Endodermal cell (in vitro differentiated cells): Measurements from ENCODE around the gene SND1. TPM values are rescaled to one million over a fixed set of nuclear protein-coding genes. Genes with fewer than 3 reads are reported as not detected.

ENCODE experiments used
- DNase-seq: peaks from one replicate; pipeline ENCODE4 v3.0.0-alpha.2; 2017
- H3K27ac ChIP-seq: 2 replicates; pipeline ENCODE4 v1.5.1; 2013; ENCODE audit warnings: mild to moderate bottlenecking, low read depth, low read length, moderate library complexity
- H3K27me3 ChIP-seq: 2 replicates; pipeline ENCODE4 v1.6.1; 2013; ENCODE audit warnings: mild to moderate bottlenecking, low read length, moderate library complexity; ENCODE audit not compliant: insufficient read depth, control insufficient read depth, poor library complexity, severe bottlenecking
- H3K36me3 ChIP-seq: 2 replicates; pipeline ENCODE4 v1.7.0; 2013; ENCODE audit warnings: mild to moderate bottlenecking, low read length, moderate library complexity; ENCODE audit not compliant: control insufficient read depth, insufficient read depth
- H3K4me1 ChIP-seq: one replicate; pipeline ENCODE4 v1.7.0; 2013; ENCODE audit warnings: low read length; ENCODE audit not compliant: control insufficient read depth, insufficient read depth
- H3K4me3 ChIP-seq: 2 replicates; pipeline ENCODE4 v1.5.1; 2013; ENCODE audit warnings: mild to moderate bottlenecking, low read length, moderate library complexity
- H3K9ac ChIP-seq: 2 replicates; pipeline ENCODE4 v1.6.1; 2013; ENCODE audit warnings: mild to moderate bottlenecking, low read length, moderate library complexity; ENCODE audit not compliant: poor library complexity, severe bottlenecking; ENCODE audit errors: extremely low read depth
- H3K9me3 ChIP-seq: 2 replicates; pipeline ENCODE4 v1.6.1; 2013; ENCODE audit warnings: mild to moderate bottlenecking, low read length, moderate library complexity; ENCODE audit not compliant: control insufficient read depth
- H3K27ac Mint-ChIP-seq: 2 replicates; pipeline ENCODE4 v1.8.0; 2020; ENCODE audit warnings: mixed read lengths
- H3K27me3 Mint-ChIP-seq: 2 replicates; pipeline ENCODE4 v1.8.0; 2021; ENCODE audit warnings: mild to moderate bottlenecking, mixed read lengths; ENCODE audit not compliant: insufficient read depth
- H3K36me3 Mint-ChIP-seq: 2 replicates; pipeline ENCODE4 v1.8.0; 2020; ENCODE audit warnings: low read depth, mixed read lengths
- H3K4me1 Mint-ChIP-seq: 2 replicates; pipeline ENCODE4 v1.8.0; 2020; ENCODE audit warnings: mixed read lengths
- H3K4me3 Mint-ChIP-seq: 2 replicates; pipeline ENCODE4 v1.8.0; 2020; ENCODE audit warnings: mild to moderate bottlenecking, moderate library complexity, mixed read lengths
- H3K9me3 Mint-ChIP-seq: 2 replicates; pipeline ENCODE4 v1.8.0; 2020; ENCODE audit warnings: mild to moderate bottlenecking, mixed read lengths
- WGBS, 2 experiments: methylation state at CpG; one replicate each; pipeline versions ENCODE4 v1.1.5 to v1.1.7; 2013; ENCODE audit warnings: missing lambda C conversion rate in 2 of 2, mixed read lengths in 1 of 2; ENCODE audit not compliant: insufficient coverage in 1 of 2, insufficient read length in 1 of 2; 5-methylcytosine and 5-hydroxymethylcytosine counted together
- total RNA-seq, 2 donors: library from RNA; stranded (reverse); fragmentation: NEBNext Ultra II Directional in 1 of 2; extraction: Animal tissue kit (Norgen Biotek cat#: 25700) in 1 of 2; gene quantifications; 2 replicates in 1 of 2; 3 replicates in 1 of 2; pipeline ENCODE4 v1.2.1, GENCODE V29; 2021
- TF ChIP-seq, protein P1 (sequence below): fragments of 200-600 bp; sonication (generic); conservative IDR thresholded peaks from 2 replicates; pipeline ENCODE4 v1.5.0; 2021; ENCODE audit warnings: antibody characterized with exemption, mild to moderate bottlenecking

SND1 gene
- total RNA-seq, 2 donors from 2014 or later: 240 to 267 TPM

DNA sequence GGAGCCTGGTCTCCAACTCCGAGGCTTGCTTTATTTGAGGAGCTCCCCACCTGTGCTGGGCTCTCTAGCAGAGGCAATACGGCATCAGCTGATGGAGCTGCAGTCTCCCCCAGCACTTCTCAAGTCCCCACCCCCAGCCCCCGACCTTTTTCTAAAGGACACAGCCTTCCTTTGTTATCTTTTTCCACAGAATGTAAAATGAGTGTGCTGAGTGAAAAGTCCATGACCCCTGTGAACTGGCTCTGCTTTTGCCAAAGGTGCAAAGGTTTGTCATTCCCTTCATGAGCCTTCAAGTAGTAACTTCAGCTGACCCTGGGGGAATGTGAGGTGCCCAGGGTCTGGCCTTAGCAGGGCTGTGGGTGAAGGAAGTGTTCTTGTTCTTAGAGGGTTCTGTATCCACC is 353.8 kb downstream of the SND1 start:
- Mint-ChIP-seq H3K4me1 (peaks cover 1% of the 10 kb centered on the region), H3K4me3 (no peak overlapping the region), H3K27me3 (no peaks in the 10 kb centered on the region), H3K9me3 (no peaks in the 10 kb centered on the region), H3K36me3 (peaks cover 10% of the 10 kb centered on the region), H3K27ac (peak overlapping the region; percentile 36)
- TF ChIP-seq, protein P1, sequence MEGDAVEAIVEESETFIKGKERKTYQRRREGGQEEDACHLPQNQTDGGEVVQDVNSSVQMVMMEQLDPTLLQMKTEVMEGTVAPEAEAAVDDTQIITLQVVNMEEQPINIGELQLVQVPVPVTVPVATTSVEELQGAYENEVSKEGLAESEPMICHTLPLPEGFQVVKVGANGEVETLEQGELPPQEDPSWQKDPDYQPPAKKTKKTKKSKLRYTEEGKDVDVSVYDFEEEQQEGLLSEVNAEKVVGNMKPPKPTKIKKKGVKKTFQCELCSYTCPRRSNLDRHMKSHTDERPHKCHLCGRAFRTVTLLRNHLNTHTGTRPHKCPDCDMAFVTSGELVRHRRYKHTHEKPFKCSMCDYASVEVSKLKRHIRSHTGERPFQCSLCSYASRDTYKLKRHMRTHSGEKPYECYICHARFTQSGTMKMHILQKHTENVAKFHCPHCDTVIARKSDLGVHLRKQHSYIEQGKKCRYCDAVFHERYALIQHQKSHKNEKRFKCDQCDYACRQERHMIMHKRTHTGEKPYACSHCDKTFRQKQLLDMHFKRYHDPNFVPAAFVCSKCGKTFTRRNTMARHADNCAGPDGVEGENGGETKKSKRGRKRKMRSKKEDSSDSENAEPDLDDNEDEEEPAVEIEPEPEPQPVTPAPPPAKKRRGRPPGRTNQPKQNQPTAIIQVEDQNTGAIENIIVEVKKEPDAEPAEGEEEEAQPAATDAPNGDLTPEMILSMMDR: no peak
- Histone ChIP-seq H3K9ac (no peak overlapping the region), H3K27me3 (no peaks in the 10 kb centered on the region), H3K4me3 (no peak overlapping the region), H3K9me3 (no peaks in the 10 kb centered on the region), H3K36me3 (peaks cover 40% of the 10 kb centered on the region), H3K27ac (no peak overlapping the region), H3K4me1 (no peaks in the 10 kb centered on the region)
- DNase-seq: no peak
- WGBS, 2 experiments: 91% methylated on average over 3 of the region's 3 CpGs; no CpG with 5 or more reads in 1 of the 2 experiments

DNA sequence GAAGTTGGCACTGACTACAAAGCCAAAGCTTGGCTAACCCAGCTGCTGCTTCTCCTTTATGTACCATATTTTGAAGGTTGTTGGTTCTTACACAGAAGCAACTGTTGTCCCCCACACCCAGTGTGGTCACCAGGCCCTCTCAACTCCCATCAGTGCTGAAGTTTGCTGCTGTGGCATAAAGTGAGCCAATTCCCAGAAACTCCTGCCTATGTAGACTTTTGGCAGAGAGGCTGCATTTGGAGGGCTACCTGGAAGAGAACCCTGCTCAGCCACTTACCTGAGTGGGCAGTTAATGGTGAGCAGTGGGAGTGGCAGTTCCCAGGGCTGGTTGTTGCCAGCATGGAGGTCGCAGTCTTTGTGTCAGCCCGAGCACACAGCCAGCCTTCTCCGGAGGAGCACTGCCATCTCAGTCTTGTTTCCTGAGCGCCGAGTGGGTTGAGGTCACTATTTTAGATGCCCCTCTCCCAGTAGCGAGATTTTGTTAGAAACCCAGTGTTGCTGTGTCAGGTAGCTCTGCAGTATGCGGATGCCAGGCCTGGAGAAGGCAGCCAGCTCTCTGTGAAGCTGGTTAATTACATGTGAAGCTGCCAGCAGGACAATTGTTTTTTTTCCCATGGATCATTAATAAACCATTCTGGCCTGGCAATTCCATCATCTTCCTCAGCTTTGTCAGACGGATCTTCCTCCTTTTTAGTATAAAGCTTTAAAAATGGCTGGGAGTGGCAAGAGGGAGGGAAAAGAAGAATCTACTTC is 354.7 kb downstream of the SND1 start:
- peaks cover 1% of the 10 kb centered on the region for H3K4me1 Mint-ChIP-seq
- no peak for DNase-seq
- no peaks in the 10 kb centered on the region for H3K9me3 Mint-ChIP-seq
- no peak overlapping the region for H3K4me3 Mint-ChIP-seq
- no peak overlapping the region for H3K4me3 ChIP-seq
- H3K36me3 Mint-ChIP-seq: peaks cover 3% of the 10 kb centered on the region
- H3K27ac Mint-ChIP-seq: no peak overlapping the region
- no peak overlapping the region for H3K9ac ChIP-seq
- WGBS, 2 experiments: 92 to 94% methylated on average over 7 to 8 of the region's 8 CpGs
- no peaks in the 10 kb centered on the region for H3K27me3 ChIP-seq
- H3K4me1 ChIP-seq: no peaks in the 10 kb centered on the region
- peaks cover 34% of the 10 kb centered on the region for H3K36me3 ChIP-seq
- H3K9me3 ChIP-seq: no peaks in the 10 kb centered on the region
- TF ChIP-seq, protein P1: no peak
- no peak overlapping the region for H3K27ac ChIP-seq
- no peaks in the 10 kb centered on the region for H3K27me3 Mint-ChIP-seq

DNA sequence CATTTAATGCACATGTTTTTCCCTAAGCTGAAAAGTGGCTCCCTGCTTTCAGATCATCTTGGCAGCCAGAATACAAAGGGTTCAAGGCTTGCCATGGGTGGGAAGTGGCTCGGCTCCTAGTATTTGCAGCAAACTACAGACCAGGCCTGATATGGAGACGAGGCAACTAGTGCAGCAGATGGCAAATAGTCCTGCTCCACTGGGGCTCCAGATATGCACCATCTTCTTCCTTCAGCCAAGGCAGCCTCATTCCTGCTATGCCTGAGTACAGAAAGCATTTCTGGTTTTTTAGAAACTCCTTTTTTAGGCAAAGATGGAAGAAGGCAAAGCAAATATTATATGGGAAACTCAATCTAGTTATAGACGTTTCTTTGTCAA is 355.3 kb downstream of the SND1 start:
- H3K4me3 Mint-ChIP-seq: no peak overlapping the region
- peaks cover 35% of the 10 kb centered on the region for H3K36me3 ChIP-seq
- peaks cover 1% of the 10 kb centered on the region for H3K4me1 Mint-ChIP-seq
- no peak for DNase-seq
- no peak overlapping the region for H3K27ac Mint-ChIP-seq
- no peaks in the 10 kb centered on the region for H3K9me3 ChIP-seq
- TF ChIP-seq, protein P1: no peak
- H3K9me3 Mint-ChIP-seq: no peaks in the 10 kb centered on the region
- no peak overlapping the region for H3K9ac ChIP-seq
- no peaks in the 10 kb centered on the region for H3K27me3 ChIP-seq
- H3K27ac ChIP-seq: no peak overlapping the region
- no peaks in the 10 kb centered on the region for H3K4me1 ChIP-seq
- no peaks in the 10 kb centered on the region for H3K27me3 Mint-ChIP-seq
- peaks cover 1% of the 10 kb centered on the region for H3K36me3 Mint-ChIP-seq
- WGBS, 2 experiments: 98% methylated on average over 3 of the region's 3 CpGs; no CpG with 5 or more reads in 1 of the 2 experiments
- no peak overlapping the region for H3K4me3 ChIP-seq
